ENCODE data around the gene PAX5. TPM values are rescaled to one million over a fixed set of nuclear protein-coding genes. Genes with fewer than 3 reads are reported as not detected.

The PAX5 gene
- polyA plus RNA-seq, 2 of the 4 experiments (the other 2 are of a cell fraction) = not detected

DNA sequence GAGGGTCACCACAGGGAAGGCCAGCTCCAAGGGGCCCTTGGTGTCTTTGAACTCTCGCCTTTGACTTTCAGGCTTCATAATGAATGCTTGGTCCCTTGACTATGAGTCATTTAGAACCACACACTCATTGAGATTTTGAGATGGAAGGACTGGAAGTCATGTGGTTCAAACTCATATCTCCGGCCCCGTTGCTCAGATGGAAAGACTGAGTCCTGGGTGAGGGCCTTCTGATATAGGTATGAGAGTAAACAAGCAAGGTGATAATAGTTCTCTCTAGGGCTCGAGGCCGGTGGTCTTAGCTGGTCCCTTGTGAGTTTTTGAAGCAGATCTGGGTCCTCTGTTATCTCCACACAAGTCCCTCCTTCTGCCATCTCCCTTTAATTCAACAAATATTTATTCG is 210.6 kb downstream of the PAX5 start:
- no peaks in the 10 kb centered on the region for H3K9me3 ChIP-seq
- H3K4me1 ChIP-seq = no peaks in the 10 kb centered on the region
- TF ChIP-seq EHMT2 (IDR thresholded peaks at IDR 0.05; ENCODE audit: low read depth) = no peak
- no peak for TF ChIP-seq FOXS1 (CRISPR knock-in tag; IDR thresholded peaks at IDR 0.05)
- TF ChIP-seq ESRRA (IDR thresholded peaks at IDR 0.05; ENCODE audit: borderline replicate concordance, low read length) = no peak
- TF ChIP-seq, protein P1, sequence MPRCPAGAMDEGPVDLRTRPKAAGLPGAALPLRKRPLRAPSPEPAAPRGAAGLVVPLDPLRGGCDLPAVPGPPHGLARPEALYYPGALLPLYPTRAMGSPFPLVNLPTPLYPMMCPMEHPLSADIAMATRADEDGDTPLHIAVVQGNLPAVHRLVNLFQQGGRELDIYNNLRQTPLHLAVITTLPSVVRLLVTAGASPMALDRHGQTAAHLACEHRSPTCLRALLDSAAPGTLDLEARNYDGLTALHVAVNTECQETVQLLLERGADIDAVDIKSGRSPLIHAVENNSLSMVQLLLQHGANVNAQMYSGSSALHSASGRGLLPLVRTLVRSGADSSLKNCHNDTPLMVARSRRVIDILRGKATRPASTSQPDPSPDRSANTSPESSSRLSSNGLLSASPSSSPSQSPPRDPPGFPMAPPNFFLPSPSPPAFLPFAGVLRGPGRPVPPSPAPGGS (IDR thresholded peaks at IDR 0.05) = no peak
- TF ChIP-seq RAD21 (conservative IDR thresholded peaks at IDR 0.05 in 1 of 2, IDR thresholded peaks at IDR 0.05 in 1 of 2) = no peak
- no peak for TF ChIP-seq FOSB (CRISPR knock-in tag; IDR thresholded peaks at IDR 0.05)
- TF ChIP-seq, protein P2, sequence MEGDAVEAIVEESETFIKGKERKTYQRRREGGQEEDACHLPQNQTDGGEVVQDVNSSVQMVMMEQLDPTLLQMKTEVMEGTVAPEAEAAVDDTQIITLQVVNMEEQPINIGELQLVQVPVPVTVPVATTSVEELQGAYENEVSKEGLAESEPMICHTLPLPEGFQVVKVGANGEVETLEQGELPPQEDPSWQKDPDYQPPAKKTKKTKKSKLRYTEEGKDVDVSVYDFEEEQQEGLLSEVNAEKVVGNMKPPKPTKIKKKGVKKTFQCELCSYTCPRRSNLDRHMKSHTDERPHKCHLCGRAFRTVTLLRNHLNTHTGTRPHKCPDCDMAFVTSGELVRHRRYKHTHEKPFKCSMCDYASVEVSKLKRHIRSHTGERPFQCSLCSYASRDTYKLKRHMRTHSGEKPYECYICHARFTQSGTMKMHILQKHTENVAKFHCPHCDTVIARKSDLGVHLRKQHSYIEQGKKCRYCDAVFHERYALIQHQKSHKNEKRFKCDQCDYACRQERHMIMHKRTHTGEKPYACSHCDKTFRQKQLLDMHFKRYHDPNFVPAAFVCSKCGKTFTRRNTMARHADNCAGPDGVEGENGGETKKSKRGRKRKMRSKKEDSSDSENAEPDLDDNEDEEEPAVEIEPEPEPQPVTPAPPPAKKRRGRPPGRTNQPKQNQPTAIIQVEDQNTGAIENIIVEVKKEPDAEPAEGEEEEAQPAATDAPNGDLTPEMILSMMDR (IDR thresholded peaks at IDR 0.05) = no peak
- TF ChIP-seq NR3C1 (IDR thresholded peaks at IDR 0.05) = no peak
- no peak for TF ChIP-seq CEBPB (IDR thresholded peaks at IDR 0.05)
- TF ChIP-seq TP53 (CRISPR knock-in tag; IDR thresholded peaks at IDR 0.05) = no peak
- no peak for TF ChIP-seq HEYL (CRISPR knock-in tag; IDR thresholded peaks at IDR 0.05)
- TF ChIP-seq RARB (CRISPR knock-in tag; IDR thresholded peaks at IDR 0.05) = no peak
- TF ChIP-seq, protein P3, sequence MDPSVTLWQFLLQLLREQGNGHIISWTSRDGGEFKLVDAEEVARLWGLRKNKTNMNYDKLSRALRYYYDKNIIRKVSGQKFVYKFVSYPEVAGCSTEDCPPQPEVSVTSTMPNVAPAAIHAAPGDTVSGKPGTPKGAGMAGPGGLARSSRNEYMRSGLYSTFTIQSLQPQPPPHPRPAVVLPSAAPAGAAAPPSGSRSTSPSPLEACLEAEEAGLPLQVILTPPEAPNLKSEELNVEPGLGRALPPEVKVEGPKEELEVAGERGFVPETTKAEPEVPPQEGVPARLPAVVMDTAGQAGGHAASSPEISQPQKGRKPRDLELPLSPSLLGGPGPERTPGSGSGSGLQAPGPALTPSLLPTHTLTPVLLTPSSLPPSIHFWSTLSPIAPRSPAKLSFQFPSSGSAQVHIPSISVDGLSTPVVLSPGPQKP (IDR thresholded peaks at IDR 0.05; ENCODE audit: low read depth, low read length) = no peak
- TF ChIP-seq BHLHE40 (IDR thresholded peaks at IDR 0.05; ENCODE audit: low read depth, low read length) = no peak
- TF ChIP-seq RCOR1 (IDR thresholded peaks at IDR 0.05; ENCODE audit: low read depth, low read length) = no peak
- TF ChIP-seq ZSCAN20 (CRISPR knock-in tag; IDR thresholded peaks at IDR 0.05) = no peak
- no peak overlapping the region for H3K4me2 ChIP-seq
- WGBS (ENCODE audit: missing lambda C conversion rate) = 72% methylated on average over 6 of the region's 6 CpGs
- H3K4me3 ChIP-seq = no peak overlapping the region
- CTCF ChIA-PET = interaction anchor here (1.3 to 1.8 kb wide), 3 partner anchors 8 to 50 kb away, joined by 3 to 4 read pairs (median 3); no protein-coding TSS in a partner anchor
- POLR2A ChIA-PET = no interaction called here
- FAIRE-seq = no peak
- no peak for DNase-seq (ENCODE audit: low read depth in 1 of 2, low spot score in 1 of 2)
- H3K27ac ChIP-seq = no peak overlapping the region
- no peak for ATAC-seq

DNA sequence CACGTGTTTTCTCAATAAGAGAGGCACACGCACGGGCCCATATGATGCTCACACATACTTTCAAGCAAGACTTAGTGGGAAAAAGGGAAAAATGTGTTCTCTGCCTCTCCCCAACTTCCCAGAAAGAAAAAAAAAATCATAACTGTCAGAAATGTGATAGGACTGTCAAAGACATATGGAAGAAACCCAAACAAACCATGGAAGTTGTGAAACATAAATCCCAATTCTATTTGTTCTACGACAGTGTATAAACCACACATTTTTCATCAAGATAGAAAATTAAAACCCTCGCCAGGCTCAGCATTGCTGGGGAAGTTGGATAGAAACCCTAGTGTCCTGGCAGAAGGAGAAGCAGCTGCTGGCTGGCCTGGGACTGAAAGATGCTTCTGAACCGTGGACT is 211.9 kb downstream of the PAX5 start:
- DNase-seq (ENCODE audit: low read depth in 1 of 2, low spot score in 1 of 2) (no peak), FAIRE-seq (no peak), ATAC-seq (no peak)
- Histone ChIP-seq H3K4me2 (no peak overlapping the region), H3K4me3 (no peak overlapping the region), H3K27ac (no peak overlapping the region), H3K9me3 (no peaks in the 10 kb centered on the region), H3K4me1 (no peaks in the 10 kb centered on the region)
- TF ChIP-seq CHD4 (IDR thresholded peaks at IDR 0.05; ENCODE audit: borderline replicate concordance) (no peak), HEYL (CRISPR knock-in tag; IDR thresholded peaks at IDR 0.05) (no peak), ZC3H11A (IDR thresholded peaks at IDR 0.05) (no peak)
- TF ChIP-seq, protein P4, sequence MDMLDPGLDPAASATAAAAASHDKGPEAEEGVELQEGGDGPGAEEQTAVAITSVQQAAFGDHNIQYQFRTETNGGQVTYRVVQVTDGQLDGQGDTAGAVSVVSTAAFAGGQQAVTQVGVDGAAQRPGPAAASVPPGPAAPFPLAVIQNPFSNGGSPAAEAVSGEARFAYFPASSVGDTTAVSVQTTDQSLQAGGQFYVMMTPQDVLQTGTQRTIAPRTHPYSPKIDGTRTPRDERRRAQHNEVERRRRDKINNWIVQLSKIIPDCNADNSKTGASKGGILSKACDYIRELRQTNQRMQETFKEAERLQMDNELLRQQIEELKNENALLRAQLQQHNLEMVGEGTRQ (IDR thresholded peaks at IDR 0.05) = no peak
- TF ChIP-seq, protein P5, sequence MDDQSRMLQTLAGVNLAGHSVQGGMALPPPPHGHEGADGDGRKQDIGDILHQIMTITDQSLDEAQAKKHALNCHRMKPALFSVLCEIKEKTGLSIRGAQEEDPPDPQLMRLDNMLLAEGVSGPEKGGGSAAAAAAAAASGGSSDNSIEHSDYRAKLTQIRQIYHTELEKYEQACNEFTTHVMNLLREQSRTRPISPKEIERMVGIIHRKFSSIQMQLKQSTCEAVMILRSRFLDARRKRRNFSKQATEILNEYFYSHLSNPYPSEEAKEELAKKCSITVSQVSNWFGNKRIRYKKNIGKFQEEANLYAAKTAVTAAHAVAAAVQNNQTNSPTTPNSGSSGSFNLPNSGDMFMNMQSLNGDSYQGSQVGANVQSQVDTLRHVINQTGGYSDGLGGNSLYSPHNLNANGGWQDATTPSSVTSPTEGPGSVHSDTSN (IDR thresholded peaks at IDR 0.05) = no peak
- POLR2A ChIA-PET = no interaction called here
- CTCF ChIA-PET = interaction anchor here (0.9 to 1.4 kb wide), 2 partner anchors 11 to 29 kb away, joined by 3 read pairs; no protein-coding TSS in a partner anchor
- 32% methylated on average over 6 of the region's 6 CpGs for WGBS (ENCODE audit: missing lambda C conversion rate)

All from A549 (cell line).